Neural crest cell (in vitro differentiated cells): ENCODE results near the gene MDK. TPM values are rescaled to one million over a fixed set of nuclear protein-coding genes. Genes with fewer than 3 reads are reported as not detected.

ENCODE experiments used
- DNase-seq: peaks from one replicate; pipeline ENCODE4 v3.0.0; 2021; ENCODE audit warnings: low read depth, mixed read lengths, low spot score
- H3K27ac Mint-ChIP-seq: one replicate; pipeline ENCODE4 v1.8.0; 2021; ENCODE audit warnings: mild to moderate bottlenecking, mixed read lengths; ENCODE audit not compliant: unreplicated experiment
- H3K27me3 Mint-ChIP-seq: 2 replicates; pipeline ENCODE4 v1.8.0; 2021; ENCODE audit warnings: low read depth, mild to moderate bottlenecking, mixed read lengths
- H3K36me3 Mint-ChIP-seq: 2 replicates; pipeline ENCODE4 v1.8.0; 2021; ENCODE audit warnings: low read depth, mild to moderate bottlenecking, mixed read lengths
- H3K4me1 Mint-ChIP-seq: 2 replicates; pipeline ENCODE4 v1.8.0; 2021; ENCODE audit warnings: mixed read lengths
- H3K4me3 Mint-ChIP-seq: one replicate; pipeline ENCODE4 v1.8.0; 2021; ENCODE audit warnings: mild to moderate bottlenecking, mixed read lengths
- H3K9me3 Mint-ChIP-seq: 2 replicates; pipeline ENCODE4 v1.8.0; 2021; ENCODE audit warnings: mixed read lengths
- total RNA-seq: library from RNA; stranded (reverse); gene quantifications from 2 replicates; pipeline ENCODE4 v1.2.1, GENCODE V29; 2021
- TF ChIP-seq, protein P1 (sequence below): fragments of 200-600 bp; sonication (generic); conservative IDR thresholded peaks from 2 replicates; pipeline ENCODE4 v1.5.0; 2021; ENCODE audit warnings: antibody characterized with exemption, mild to moderate bottlenecking

The MDK gene
- total RNA-seq, 1 donor from 2014 or later, result 781 TPM

DNA sequence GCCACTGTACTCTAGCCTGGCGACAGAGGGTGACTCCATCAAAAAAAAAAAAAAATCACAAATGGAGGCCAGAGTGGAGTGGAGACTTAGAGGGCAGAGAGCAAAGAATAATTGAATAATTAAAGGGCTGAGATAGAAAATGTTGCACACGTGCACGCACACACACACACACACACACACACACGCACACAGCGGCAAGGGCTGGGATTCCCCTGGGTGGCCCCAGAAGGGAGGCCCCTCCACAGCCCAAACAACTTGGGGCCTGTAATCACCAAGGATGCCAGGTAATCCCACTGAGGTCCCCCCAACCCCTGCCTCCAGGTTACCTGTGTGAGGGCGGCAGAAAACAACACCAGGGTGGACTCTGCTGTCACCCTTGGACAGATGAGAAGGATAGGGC lies 46.2 kb upstream of the MDK start:
- Mint-ChIP-seq H3K27ac (no peak overlapping the region), H3K27me3 (peaks cover 47% of the 10 kb centered on the region), H3K9me3 (no peaks in the 10 kb centered on the region), H3K4me1 (peaks cover 51% of the 10 kb centered on the region), H3K36me3 (no peaks in the 10 kb centered on the region), H3K4me3 (no peak overlapping the region)
- TF ChIP-seq, protein P1, sequence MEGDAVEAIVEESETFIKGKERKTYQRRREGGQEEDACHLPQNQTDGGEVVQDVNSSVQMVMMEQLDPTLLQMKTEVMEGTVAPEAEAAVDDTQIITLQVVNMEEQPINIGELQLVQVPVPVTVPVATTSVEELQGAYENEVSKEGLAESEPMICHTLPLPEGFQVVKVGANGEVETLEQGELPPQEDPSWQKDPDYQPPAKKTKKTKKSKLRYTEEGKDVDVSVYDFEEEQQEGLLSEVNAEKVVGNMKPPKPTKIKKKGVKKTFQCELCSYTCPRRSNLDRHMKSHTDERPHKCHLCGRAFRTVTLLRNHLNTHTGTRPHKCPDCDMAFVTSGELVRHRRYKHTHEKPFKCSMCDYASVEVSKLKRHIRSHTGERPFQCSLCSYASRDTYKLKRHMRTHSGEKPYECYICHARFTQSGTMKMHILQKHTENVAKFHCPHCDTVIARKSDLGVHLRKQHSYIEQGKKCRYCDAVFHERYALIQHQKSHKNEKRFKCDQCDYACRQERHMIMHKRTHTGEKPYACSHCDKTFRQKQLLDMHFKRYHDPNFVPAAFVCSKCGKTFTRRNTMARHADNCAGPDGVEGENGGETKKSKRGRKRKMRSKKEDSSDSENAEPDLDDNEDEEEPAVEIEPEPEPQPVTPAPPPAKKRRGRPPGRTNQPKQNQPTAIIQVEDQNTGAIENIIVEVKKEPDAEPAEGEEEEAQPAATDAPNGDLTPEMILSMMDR, result no peak
- DNase-seq, result no peak

DNA sequence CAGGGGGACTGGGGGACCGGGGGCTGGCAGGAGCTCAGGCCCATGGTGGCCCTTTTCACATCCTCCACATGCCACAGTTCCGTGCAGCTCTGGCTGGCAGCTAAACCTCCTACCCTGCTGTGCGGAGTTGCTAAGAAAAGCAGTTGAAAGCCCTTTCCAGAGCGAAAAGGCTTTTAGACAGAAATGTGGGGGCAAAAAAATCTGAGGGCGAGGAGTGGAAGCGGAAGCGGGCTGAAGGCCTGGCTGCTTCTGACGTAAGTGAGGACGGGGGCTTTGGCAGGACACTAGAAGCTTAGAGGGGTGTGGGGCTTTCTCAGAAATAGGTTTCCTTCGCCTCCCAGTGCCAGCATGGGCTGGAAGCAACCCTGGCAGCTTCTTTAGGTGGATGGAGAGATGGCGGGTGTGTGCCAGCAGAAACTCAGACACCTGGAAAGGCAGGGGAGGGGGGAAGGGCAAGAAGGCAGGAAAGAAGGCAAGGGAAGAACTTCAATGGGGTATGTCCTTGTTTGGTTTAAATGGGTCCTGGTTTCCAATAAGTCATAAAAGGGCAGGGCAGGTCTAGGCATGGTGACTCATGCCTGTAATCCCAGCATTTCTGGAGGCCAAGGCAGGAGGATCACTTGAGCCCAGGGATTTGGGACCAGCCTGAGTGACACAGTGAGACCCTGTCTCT lies 45.4 kb upstream of the MDK start:
- peaks cover 40% of the 10 kb centered on the region for H3K27me3 Mint-ChIP-seq
- no peak overlapping the region for H3K27ac Mint-ChIP-seq

DNA sequence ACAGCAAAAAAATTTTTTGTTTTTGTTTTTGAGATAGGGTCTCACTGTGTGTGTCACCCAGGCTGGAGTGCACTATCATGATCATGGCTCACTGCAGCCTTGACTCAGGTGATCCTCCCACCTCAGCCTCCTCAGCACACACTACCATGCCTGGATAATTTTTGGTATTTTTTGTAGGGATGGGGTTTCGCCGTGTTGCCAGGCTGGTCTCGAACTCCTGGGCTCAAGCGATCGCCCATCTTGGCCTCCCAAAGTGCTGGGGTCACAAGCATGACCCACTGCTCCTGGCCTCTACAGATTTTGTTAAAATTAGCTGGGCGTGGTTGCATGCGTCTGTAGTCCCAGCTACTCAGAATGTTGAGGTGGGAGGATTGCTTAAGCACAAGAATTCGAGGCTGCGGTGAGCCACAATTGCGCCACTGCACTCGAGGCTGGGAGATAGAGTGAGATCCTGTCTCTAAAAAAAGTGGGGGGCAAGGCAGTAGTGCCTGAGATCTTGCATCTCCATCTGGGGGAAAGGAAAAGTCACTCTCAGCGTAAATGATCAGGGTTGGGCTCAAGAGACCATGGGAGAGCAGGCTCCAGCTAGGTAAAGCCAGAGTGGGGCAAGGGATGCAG lies 44.8 kb upstream of the MDK start:
- DNase-seq, result no peak
- Mint-ChIP-seq H3K27ac (no peak overlapping the region), H3K4me3 (no peak overlapping the region), H3K9me3 (no peaks in the 10 kb centered on the region), H3K4me1 (peaks cover 43% of the 10 kb centered on the region), H3K36me3 (no peaks in the 10 kb centered on the region), H3K27me3 (peaks cover 33% of the 10 kb centered on the region)
- TF ChIP-seq, protein P1, result no peak

More for the DNA sequence above, 45.4 kb upstream of the MDK start:
- Mint-ChIP-seq H3K9me3 (no peaks in the 10 kb centered on the region), H3K4me3 (peak overlapping the region; percentile 4), H3K4me1 (peaks cover 44% of the 10 kb centered on the region), H3K36me3 (no peaks in the 10 kb centered on the region)
- TF ChIP-seq, protein P1, result no peak
- no peak for DNase-seq

DNA sequence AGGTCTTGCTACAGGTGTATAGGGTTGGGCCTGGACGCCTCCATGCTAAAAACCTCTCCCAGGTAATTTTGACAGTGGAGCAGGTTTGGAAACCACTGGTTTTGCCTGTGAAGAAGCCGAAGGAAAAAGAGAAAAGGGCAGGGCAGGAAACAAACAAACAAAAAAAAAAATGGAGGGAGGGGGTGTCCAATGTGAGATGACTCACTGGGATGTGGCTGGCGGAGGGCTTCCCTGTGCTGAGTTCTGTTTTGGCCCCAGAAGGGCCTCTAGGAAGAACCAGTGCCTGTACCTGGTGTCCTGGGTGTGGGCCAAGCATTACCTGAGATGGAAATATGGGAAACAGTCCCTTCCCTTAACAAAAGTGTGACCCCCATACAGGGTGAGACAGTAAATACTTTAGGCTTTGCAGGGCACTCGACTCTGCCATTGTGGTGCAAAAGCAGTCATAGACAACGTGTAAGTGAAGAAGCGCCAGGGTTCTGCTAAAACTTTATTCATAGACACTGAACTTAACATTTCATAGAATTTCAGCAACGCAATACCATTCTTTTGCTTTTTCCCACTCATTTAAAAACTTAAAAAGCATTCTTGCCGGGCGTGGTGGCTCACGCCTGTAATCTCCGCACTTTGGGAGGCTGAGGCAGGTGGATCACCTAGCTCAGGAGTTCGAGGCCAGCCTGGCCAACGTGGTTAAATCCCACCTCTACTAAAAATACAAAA lies 43.7 kb upstream of the MDK start:
- Mint-ChIP-seq H3K36me3 (no peaks in the 10 kb centered on the region), H3K4me1 (peaks cover 46% of the 10 kb centered on the region), H3K27ac (peak overlapping the region; percentile 50), H3K4me3 (peak overlapping the region; percentile 29), H3K9me3 (no peaks in the 10 kb centered on the region), H3K27me3 (peaks cover 25% of the 10 kb centered on the region)
- TF ChIP-seq, protein P1, result no peak
- DNase-seq, result no peak

DNA sequence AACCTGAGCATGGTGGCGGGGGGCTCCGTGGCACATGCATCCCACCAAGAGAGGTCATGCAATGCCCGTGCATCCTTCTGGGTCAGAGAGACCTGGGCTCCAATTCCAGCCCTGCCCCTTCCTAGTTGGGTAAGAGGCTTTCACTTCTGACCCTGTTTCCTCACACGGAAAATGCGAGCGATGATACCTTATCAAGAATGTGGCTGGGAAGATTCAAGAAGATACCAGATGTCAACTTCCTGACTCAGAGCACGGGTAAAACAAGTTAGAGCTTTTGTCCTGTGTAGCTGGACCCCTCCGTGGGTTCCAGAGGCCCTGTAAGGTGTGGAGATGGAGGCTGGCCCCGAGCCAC lies 42.9 kb upstream of the MDK start:
- H3K27me3 Mint-ChIP-seq, result peaks cover 21% of the 10 kb centered on the region
- peak overlapping the region; percentile 61 for H3K4me3 Mint-ChIP-seq
- peak overlapping the region; percentile 31 for H3K27ac Mint-ChIP-seq
- no peaks in the 10 kb centered on the region for H3K9me3 Mint-ChIP-seq
- peaks cover 48% of the 10 kb centered on the region for H3K4me1 Mint-ChIP-seq
- TF ChIP-seq, protein P1, result no peak
- no peaks in the 10 kb centered on the region for H3K36me3 Mint-ChIP-seq
- no peak for DNase-seq
